ENCODE data around the gene CYP11A1.

GRCh38 chr15:74339371-74339770 lies 28.1 kb downstream of the CYP11A1 start:
- TF ChIP-seq NR3C1 (IDR thresholded peaks at IDR 0.05) (no peak), E2F6 (IDR thresholded peaks at IDR 0.05; ENCODE audit: borderline replicate concordance, low read depth) (no peak), JUN (IDR thresholded peaks at IDR 0.05) (no peak), POLR2A (IDR thresholded peaks at IDR 0.05; ENCODE audit: low read length) (no peak), RAD21 (conservative IDR thresholded peaks at IDR 0.05 in 1 of 2, IDR thresholded peaks at IDR 0.05 in 1 of 2) (no peak), CTCF (IDR thresholded peaks at IDR 0.05) (no peak), CEBPB (IDR thresholded peaks at IDR 0.05) (no peak), USF2 (IDR thresholded peaks at IDR 0.05) (no peak), CBX2 (IDR thresholded peaks at IDR 0.05; ENCODE audit: borderline replicate concordance, low read depth) (no peak), EP300 (IDR thresholded peaks at IDR 0.05) (no peak), POLR2AphosphoS2 (conservative IDR thresholded peaks at IDR 0.05; ENCODE audit: low read length) (no peak), JUNB (IDR thresholded peaks at IDR 0.05) (no peak), ESRRA (IDR thresholded peaks at IDR 0.05; ENCODE audit: borderline replicate concordance, low read length) (no peak), ZSCAN20 (CRISPR knock-in tag; IDR thresholded peaks at IDR 0.05) (no peak)
